RKO (cell line): ENCODE results near the gene FAM110D.

Experiments used
- DNase-seq: peaks from one replicate; pipeline ENCODE4 v3.0.0-alpha.2; 2016; ENCODE audit warnings: low spot score

The FAM110D gene

GRCh38 chr1:26163684-26164035 is 4.8 kb downstream of the FAM110D start:
- DNase-seq: no peak

GRCh38 chr1:26164036-26164860 is 5.4 kb downstream of the FAM110D start:
- DNase-seq: peak; percentile 56

GRCh38 chr1:26164861-26165842 is 6.3 kb downstream of the FAM110D start:
- DNase-seq: no peak

GRCh38 chr1:26166719-26167281 is 7.9 kb downstream of the FAM110D start:
- no peak for DNase-seq

- DNase-seq: peak; percentile 17
Measured at GRCh38 chr1:26168410-26169197, 9.7 kb downstream of the FAM110D start, which contains the start of gene C1orf232. Gene C1orf232, minus strand, starts transcription at chr1:26168963. Its CDS starts 464 bp downstream, at chr1:26168499.

- no peak for DNase-seq
Measured at GRCh38 chr1:26169198-26169554, 10.3 kb downstream of the FAM110D start.

- peak; percentile 96 for DNase-seq
Measured at GRCh38 chr1:26169669-26170471, 11.0 kb downstream of the FAM110D start, which contains the start of gene ZNF593. Gene ZNF593, plus strand, starts transcription at chr1:26169908. Its CDS starts 76 bp downstream, at chr1:26169984.

GRCh38 chr1:26170472-26170821 is 11.6 kb downstream of the FAM110D start:
- no peak for DNase-seq

GRCh38 chr1:26171084-26172072 is 12.5 kb downstream of the FAM110D start, which contains the start of gene ZNF593OS:
Gene ZNF593OS, minus strand, starts transcription at chr1:26171832. Its CDS starts 171 bp downstream, at chr1:26171661.
- no peak for DNase-seq

- DNase-seq: no peak
Measured at GRCh38 chr1:26175346-26175745, 16.5 kb downstream of the FAM110D start.

- DNase-seq: no peak
Measured at GRCh38 chr1:26177182-26177684, 18.4 kb downstream of the FAM110D start, which contains the start of gene CNKSR1. Gene CNKSR1, plus strand, starts transcription at chr1:26177491. Its CDS starts 57 bp downstream, at chr1:26177548.

- DNase-seq: no peak
Measured at GRCh38 chr1:26180010-26180506, 21.2 kb downstream of the FAM110D start.

- DNase-seq: no peak
Measured at GRCh38 chr1:26181586-26182382, 22.9 kb downstream of the FAM110D start.

GRCh38 chr1:26182383-26182696 is 23.5 kb downstream of the FAM110D start:
- DNase-seq: no peak

GRCh38 chr1:26184086-26184485 is 25.2 kb downstream of the FAM110D start:
- no peak for DNase-seq

GRCh38 chr1:26184883-26185282 is 26.0 kb downstream of the FAM110D start:
- DNase-seq: no peak

- DNase-seq: no peak
Measured at GRCh38 chr1:26187882-26188281, 29.0 kb downstream of the FAM110D start.

- DNase-seq: no peak
Measured at GRCh38 chr1:26188477-26188876, 29.6 kb downstream of the FAM110D start.
